ENCODE results near the gene KCNMB3. TPM values are rescaled to one million over a fixed set of nuclear protein-coding genes. Genes with fewer than 3 reads are reported as not detected.

KCNMB3 gene
- total RNA-seq, 1 experiment from 2014 or later, result not detected

DNA sequence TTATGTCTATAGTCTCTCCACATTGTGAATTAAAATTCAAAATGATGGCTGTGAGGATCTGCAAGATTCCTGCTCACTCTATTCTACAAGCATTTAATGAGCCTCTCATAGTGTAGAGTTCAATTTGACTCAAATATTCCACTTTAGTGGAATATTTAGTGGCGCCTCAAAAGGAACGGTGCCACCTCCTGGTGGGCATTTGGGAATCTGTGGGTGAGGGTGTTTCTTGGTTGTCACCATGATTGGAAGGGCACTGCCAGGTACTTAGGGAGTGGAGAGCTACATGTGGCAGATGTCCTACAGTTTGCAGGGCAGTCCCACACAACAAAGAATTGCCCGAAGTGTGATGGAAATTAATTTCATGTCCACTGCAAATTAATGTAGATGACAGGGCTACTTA lies 21.5 kb upstream of the KCNMB3 start:
- Histone ChIP-seq H2AFZ (ENCODE audit: low read depth, low read length, poor library complexity, severe bottlenecking) (no peak overlapping the region), H3K9me2 (ENCODE audit: insufficient read depth) (no peaks in the 10 kb centered on the region), H3K4me3 (replicated peaks in 1 of 2; ENCODE audit: low read depth in 1 of 2, low read length in 2 of 2) (no peak overlapping the region), H3K27ac (ENCODE audit: low read depth, low read length) (no peak overlapping the region), H3K36me3 (ENCODE audit: control insufficient read depth in 1 of 2, insufficient read depth in 2 of 2, low read length in 2 of 2) (no peaks in the 10 kb centered on the region), H3K27me3 (ENCODE audit: insufficient read depth, low read length) (no peaks in the 10 kb centered on the region), H3K9me3 (ENCODE audit: control insufficient read depth in 1 of 2, insufficient read depth in 1 of 2, low read depth in 1 of 2, low read length in 2 of 2) (no peaks in the 10 kb centered on the region), H3K4me1 (ENCODE audit: control insufficient read depth in 1 of 2, insufficient read depth in 2 of 2, low read length in 2 of 2) (no peaks in the 10 kb centered on the region), H3K4me2 (ENCODE audit: low read length) (no peak overlapping the region), H3K9ac (ENCODE audit: low read length) (no peak overlapping the region), H3K79me2 (ENCODE audit: insufficient read depth, low read length) (no peaks in the 10 kb centered on the region), H4K20me1 (ENCODE audit: insufficient read depth) (no peaks in the 10 kb centered on the region)
- RAD21 ChIA-PET (ENCODE audit: low non-redundant PET in 1 of 2, low total read pairs in 2 of 2, uncharacterized antibody in 2 of 2, unreplicated experiment in 2 of 2), result no interaction called here
- TF ChIP-seq RAD21 (IDR thresholded peaks at IDR 0.05; ENCODE audit: low read depth), result peak; percentile 67
- no peak for TF ChIP-seq CBX3 (IDR thresholded peaks at IDR 0.05; ENCODE audit: low read depth)
- TF ChIP-seq EGR1 (IDR thresholded peaks at IDR 0.05; ENCODE audit: low read depth), result 0 out of 2 replicates have a peak, but pooled peaks have one; percentile 17
- TF ChIP-seq, protein P1, sequence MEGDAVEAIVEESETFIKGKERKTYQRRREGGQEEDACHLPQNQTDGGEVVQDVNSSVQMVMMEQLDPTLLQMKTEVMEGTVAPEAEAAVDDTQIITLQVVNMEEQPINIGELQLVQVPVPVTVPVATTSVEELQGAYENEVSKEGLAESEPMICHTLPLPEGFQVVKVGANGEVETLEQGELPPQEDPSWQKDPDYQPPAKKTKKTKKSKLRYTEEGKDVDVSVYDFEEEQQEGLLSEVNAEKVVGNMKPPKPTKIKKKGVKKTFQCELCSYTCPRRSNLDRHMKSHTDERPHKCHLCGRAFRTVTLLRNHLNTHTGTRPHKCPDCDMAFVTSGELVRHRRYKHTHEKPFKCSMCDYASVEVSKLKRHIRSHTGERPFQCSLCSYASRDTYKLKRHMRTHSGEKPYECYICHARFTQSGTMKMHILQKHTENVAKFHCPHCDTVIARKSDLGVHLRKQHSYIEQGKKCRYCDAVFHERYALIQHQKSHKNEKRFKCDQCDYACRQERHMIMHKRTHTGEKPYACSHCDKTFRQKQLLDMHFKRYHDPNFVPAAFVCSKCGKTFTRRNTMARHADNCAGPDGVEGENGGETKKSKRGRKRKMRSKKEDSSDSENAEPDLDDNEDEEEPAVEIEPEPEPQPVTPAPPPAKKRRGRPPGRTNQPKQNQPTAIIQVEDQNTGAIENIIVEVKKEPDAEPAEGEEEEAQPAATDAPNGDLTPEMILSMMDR (IDR thresholded peaks at IDR 0.05 in 2 of 3, conservative IDR thresholded peaks at IDR 0.05 in 1 of 3; ENCODE audit: borderline replicate concordance in 1 of 3, insufficient read depth in 1 of 3, low read depth in 2 of 3, low read length in 2 of 3), result peak; percentile 49 to 56 (median 49); a peak in 5 of 6 replicates
- BruUV-seq (replicated peaks), result no TSS peak
- POLR2A ChIA-PET, result no interaction called here
- intact Hi-C loops (cut with micrococcal nuclease), result no loop called here
- DNase-seq (ENCODE audit: low read depth, low spot score) (peak; percentile 1), ATAC-seq (peak; percentile 84)
- CTCF ChIA-PET, result interaction anchor here (0.8 to 1.3 kb wide), 2 partner anchors 203 to 256 kb away, joined by 3 to 5 read pairs; no protein-coding TSS in a partner anchor

DNA sequence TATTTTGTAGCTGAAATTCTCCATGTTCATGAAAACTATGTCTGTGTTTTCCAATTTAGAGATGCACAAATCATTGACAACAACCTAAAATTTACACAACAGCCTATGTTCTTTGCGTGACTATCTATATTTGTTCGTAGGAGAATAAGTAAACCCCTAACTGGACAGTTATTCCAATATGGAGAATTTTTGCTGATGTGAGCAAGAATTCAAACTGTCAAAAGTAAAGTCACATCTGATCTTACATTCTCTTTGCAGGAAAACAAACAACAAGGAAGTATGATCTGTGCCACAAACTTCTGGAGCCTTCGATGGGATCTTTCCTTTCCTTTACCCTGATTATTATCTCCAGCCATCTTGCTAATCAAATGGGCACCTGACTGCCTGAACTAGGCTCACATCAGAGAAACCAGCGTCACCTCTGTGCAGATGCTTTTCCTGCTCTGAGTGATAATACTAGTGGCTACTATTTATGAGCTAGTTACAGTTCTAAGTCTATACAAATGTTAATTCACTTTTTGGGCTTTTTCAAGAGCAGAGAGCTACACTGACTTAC lies 18.3 kb upstream of the KCNMB3 start:
- Histone ChIP-seq H3K27me3 (ENCODE audit: insufficient read depth, low read length) (no peaks in the 10 kb centered on the region), H3K4me1 (ENCODE audit: control insufficient read depth in 1 of 2, insufficient read depth in 2 of 2, low read length in 2 of 2) (no peaks in the 10 kb centered on the region), H3K9me2 (ENCODE audit: insufficient read depth) (no peaks in the 10 kb centered on the region), H4K20me1 (ENCODE audit: insufficient read depth) (no peaks in the 10 kb centered on the region), H3K9me3 (ENCODE audit: control insufficient read depth in 1 of 2, insufficient read depth in 1 of 2, low read depth in 1 of 2, low read length in 2 of 2) (no peaks in the 10 kb centered on the region), H3K9ac (ENCODE audit: low read length) (no peak overlapping the region), H3K4me3 (replicated peaks in 1 of 2; ENCODE audit: low read depth in 1 of 2, low read length in 2 of 2) (no peak overlapping the region), H2AFZ (ENCODE audit: low read depth, low read length, poor library complexity, severe bottlenecking) (no peak overlapping the region), H3K4me2 (ENCODE audit: low read length) (no peak overlapping the region), H3K27ac (ENCODE audit: low read depth, low read length) (no peak overlapping the region), H3K79me2 (ENCODE audit: insufficient read depth, low read length) (no peaks in the 10 kb centered on the region), H3K36me3 (ENCODE audit: control insufficient read depth in 1 of 2, insufficient read depth in 2 of 2, low read length in 2 of 2) (no peaks in the 10 kb centered on the region)
- POLR2A ChIA-PET, result no interaction called here
- RAD21 ChIA-PET (ENCODE audit: low non-redundant PET in 1 of 2, low total read pairs in 2 of 2, uncharacterized antibody in 2 of 2, unreplicated experiment in 2 of 2), result no interaction called here
- BruUV-seq (replicated peaks), result no TSS peak
- DNase-seq (ENCODE audit: low read depth, low spot score), result no peak
- CTCF ChIA-PET, result no interaction called here
- intact Hi-C loops (cut with micrococcal nuclease), result no loop called here
- no peak for ATAC-seq
- TF ChIP-seq SRF (IDR thresholded peaks at IDR 0.05; ENCODE audit: low read depth) (no peak), SP1 (IDR thresholded peaks at IDR 0.05; ENCODE audit: low read depth) (no peak)
- TF ChIP-seq, protein P2, sequence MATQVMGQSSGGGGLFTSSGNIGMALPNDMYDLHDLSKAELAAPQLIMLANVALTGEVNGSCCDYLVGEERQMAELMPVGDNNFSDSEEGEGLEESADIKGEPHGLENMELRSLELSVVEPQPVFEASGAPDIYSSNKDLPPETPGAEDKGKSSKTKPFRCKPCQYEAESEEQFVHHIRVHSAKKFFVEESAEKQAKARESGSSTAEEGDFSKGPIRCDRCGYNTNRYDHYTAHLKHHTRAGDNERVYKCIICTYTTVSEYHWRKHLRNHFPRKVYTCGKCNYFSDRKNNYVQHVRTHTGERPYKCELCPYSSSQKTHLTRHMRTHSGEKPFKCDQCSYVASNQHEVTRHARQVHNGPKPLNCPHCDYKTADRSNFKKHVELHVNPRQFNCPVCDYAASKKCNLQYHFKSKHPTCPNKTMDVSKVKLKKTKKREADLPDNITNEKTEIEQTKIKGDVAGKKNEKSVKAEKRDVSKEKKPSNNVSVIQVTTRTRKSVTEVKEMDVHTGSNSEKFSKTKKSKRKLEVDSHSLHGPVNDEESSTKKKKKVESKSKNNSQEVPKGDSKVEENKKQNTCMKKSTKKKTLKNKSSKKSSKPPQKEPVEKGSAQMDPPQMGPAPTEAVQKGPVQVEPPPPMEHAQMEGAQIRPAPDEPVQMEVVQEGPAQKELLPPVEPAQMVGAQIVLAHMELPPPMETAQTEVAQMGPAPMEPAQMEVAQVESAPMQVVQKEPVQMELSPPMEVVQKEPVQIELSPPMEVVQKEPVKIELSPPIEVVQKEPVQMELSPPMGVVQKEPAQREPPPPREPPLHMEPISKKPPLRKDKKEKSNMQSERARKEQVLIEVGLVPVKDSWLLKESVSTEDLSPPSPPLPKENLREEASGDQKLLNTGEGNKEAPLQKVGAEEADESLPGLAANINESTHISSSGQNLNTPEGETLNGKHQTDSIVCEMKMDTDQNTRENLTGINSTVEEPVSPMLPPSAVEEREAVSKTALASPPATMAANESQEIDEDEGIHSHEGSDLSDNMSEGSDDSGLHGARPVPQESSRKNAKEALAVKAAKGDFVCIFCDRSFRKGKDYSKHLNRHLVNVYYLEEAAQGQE (IDR thresholded peaks at IDR 0.05; ENCODE audit: low read depth), result no peak
- TF ChIP-seq, protein P3, sequence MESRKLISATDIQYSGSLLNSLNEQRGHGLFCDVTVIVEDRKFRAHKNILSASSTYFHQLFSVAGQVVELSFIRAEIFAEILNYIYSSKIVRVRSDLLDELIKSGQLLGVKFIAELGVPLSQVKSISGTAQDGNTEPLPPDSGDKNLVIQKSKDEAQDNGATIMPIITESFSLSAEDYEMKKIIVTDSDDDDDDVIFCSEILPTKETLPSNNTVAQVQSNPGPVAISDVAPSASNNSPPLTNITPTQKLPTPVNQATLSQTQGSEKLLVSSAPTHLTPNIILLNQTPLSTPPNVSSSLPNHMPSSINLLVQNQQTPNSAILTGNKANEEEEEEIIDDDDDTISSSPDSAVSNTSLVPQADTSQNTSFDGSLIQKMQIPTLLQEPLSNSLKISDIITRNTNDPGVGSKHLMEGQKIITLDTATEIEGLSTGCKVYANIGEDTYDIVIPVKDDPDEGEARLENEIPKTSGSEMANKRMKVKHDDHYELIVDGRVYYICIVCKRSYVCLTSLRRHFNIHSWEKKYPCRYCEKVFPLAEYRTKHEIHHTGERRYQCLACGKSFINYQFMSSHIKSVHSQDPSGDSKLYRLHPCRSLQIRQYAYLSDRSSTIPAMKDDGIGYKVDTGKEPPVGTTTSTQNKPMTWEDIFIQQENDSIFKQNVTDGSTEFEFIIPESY (IDR thresholded peaks at IDR 0.05; ENCODE audit: extremely low read depth, insufficient replicate concordance, low read length), result no peak

All from HCT116 (cell line).